ENCODE data around the gene RSKR. TPM values are rescaled to one million over a fixed set of nuclear protein-coding genes. Genes with fewer than 3 reads are reported as not detected.
A peak's percentile ranks its signal among the peaks of the same experiment; 100 is the strongest.

RSKR gene
- total and polyA plus RNA-seq, 2 donors = 2.4 to 13.0 TPM

DNA sequence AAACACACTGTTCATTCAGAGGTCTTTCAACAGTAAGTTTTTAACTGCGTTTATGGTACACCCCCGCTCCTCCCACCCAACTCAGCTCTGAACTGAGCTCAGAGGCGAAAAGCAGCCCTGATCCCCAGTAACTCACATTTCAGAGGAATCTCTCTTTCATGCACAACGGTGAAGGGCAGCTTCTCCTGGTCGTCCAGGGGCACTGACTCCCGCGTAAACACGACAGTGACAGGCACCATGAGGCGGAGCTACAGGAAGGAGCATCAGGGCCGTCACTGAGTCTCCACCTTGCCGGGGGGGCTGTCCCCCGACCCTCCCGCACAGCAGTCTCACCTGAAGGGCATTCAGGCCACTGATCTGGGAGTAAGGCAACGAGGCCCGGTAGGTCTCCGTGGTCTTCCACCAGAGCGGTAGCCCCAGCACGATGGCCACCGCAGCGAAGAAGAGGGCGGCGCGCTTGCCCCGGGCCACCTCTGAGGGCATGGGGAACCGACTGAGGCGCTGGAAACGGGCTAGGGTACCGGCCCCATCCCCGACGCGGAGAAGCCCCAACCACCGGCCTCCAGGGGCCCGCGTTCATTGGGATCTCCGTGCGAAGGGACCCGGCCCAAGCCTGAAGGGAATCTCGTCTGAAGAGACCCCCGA is 43.1 kb downstream of the RSKR start:
- no peak for DNase-seq (ENCODE audit: extremely low spot score)
- Histone ChIP-seq H3K4me1 (ENCODE audit: insufficient read depth) (no peaks in the 10 kb centered on the region), H3K4me3 (ENCODE audit: low read depth, low read length) (peak overlapping the region; percentile 84), H3K36me3 (ENCODE audit: insufficient read depth) (peaks cover 2% of the 10 kb centered on the region), H3K27ac (ENCODE audit: low read depth) (peak overlapping the region; percentile 57)
- WGBS = 1% methylated on average over 39 of the region's 39 CpGs

DNA sequence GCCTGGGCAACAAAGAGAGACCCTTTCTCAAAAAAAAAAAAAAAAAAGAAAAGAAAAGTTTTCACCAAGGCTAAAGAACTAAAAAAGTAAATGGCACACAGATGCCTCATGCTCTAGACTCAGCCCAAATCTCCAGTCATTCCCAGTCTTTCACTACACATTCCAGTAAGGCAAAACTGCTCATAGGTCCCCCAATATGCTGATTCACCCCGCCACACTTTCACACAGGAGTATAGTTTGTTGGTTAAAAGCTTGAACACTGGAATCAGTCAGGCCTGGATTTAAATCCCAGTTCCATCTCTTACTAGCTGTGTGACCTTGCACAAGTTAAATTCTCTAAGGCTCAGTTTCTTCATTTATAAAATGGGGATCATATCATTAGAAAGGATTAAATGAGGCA is 44.5 kb downstream of the RSKR start:
- Histone ChIP-seq H3K4me1 (ENCODE audit: insufficient read depth) (no peaks in the 10 kb centered on the region), H3K36me3 (ENCODE audit: insufficient read depth) (peaks cover 2% of the 10 kb centered on the region), H3K4me3 (ENCODE audit: low read depth, low read length) (no peak overlapping the region), H3K27ac (ENCODE audit: low read depth) (no peak overlapping the region)
- no peak for DNase-seq (ENCODE audit: extremely low spot score)
- 93% methylated on average over 1 of the region's 1 CpG for WGBS

DNA sequence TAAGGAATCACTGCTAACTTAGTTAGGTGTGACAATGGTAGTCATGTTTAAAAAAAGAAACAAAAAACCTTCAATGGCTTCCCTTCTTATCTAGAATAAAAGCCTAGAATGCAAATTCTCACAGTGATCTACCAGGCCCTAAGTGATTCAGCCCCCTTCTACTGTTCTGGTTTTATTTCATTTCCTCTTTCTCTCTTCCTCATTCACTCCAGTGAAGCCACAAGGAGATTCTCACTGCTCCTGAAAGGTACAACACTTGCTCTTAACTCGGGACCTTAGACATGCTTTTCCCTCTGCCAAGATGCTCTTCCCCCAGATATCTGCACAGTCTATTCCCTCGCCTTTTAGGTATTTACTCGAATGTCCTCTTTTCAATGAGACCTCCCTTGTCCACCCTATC is 46.4 kb downstream of the RSKR start:
- H3K4me1 ChIP-seq (ENCODE audit: insufficient read depth) = no peaks in the 10 kb centered on the region
- H3K4me3 ChIP-seq (ENCODE audit: low read depth, low read length) = no peak overlapping the region
- DNase-seq (ENCODE audit: extremely low spot score) = no peak
- H3K36me3 ChIP-seq (ENCODE audit: insufficient read depth) = peaks cover 2% of the 10 kb centered on the region
- 87% methylated on average over 3 of the region's 3 CpGs for WGBS
- no peak overlapping the region for H3K27ac ChIP-seq (ENCODE audit: low read depth)

DNA sequence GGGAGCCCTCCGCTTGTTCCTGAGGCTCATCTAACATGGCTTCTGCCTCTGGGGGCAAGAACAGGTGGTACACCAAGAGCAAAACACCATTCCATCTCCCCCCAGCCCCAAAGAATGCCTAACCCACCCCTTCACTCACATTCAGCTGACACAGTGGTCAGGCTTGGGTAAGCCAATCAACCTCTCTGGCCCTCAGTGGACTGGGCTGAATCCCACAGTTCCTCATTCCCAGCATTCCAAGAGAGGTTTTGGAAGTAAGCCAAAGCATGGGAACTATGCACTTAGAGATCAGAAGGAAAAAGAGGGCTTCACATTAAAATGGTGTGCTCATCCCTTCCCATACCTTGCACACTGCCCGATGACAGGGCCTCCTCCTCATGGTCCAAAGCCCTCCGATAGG is 50.5 kb downstream of the RSKR start:
- H3K4me3 ChIP-seq (ENCODE audit: low read depth, low read length) = no peak overlapping the region
- no peak for DNase-seq (ENCODE audit: extremely low spot score)
- H3K36me3 ChIP-seq (ENCODE audit: insufficient read depth) = peaks cover 4% of the 10 kb centered on the region
- no peak overlapping the region for H3K27ac ChIP-seq (ENCODE audit: low read depth)
- WGBS = 72% methylated on average over 3 of the region's 3 CpGs
- H3K4me1 ChIP-seq (ENCODE audit: insufficient read depth) = no peaks in the 10 kb centered on the region

Other genes starting within 250 kb of the RSKR start
- gene SEBOX, start 249.0 kb downstream of the RSKR start, total RNA-seq = not detected
- gene SEBOX, start 249.0 kb downstream of the RSKR start, polyA plus RNA-seq = not detected
- 1.1 TPM for gene VTN, start 243.9 kb downstream of the RSKR start, total RNA-seq
- 7.4 TPM for gene VTN, start 243.9 kb downstream of the RSKR start, polyA plus RNA-seq
- gene SARM1, start 242.5 kb downstream of the RSKR start, total RNA-seq = 10.2 TPM
- gene SARM1, start 242.5 kb downstream of the RSKR start, polyA plus RNA-seq = 16.6 TPM
- gene SLC46A1, start 208.0 kb downstream of the RSKR start, total RNA-seq = 11.2 TPM
- 7.4 TPM for gene SLC46A1, start 208.0 kb downstream of the RSKR start, polyA plus RNA-seq
- gene SLC13A2, start 140.5 kb downstream of the RSKR start, total RNA-seq = not detected
- 0.03 TPM for gene SLC13A2, start 140.5 kb downstream of the RSKR start, polyA plus RNA-seq
- gene FOXN1, start 107.8 kb downstream of the RSKR start, total RNA-seq = 0.11 TPM
- gene FOXN1, start 107.8 kb downstream of the RSKR start, polyA plus RNA-seq = 0.13 TPM
- 15.2 TPM for gene UNC119, start 61.6 kb downstream of the RSKR start, total RNA-seq
- 24.4 TPM for gene UNC119, start 61.6 kb downstream of the RSKR start, polyA plus RNA-seq
- 21.1 TPM for gene PIGS, start 42.7 kb downstream of the RSKR start, total RNA-seq
- 64.4 TPM for gene PIGS, start 42.7 kb downstream of the RSKR start, polyA plus RNA-seq
- gene ALDOC, start 37.3 kb downstream of the RSKR start, total RNA-seq = 9.6 TPM
- gene ALDOC, start 37.3 kb downstream of the RSKR start, polyA plus RNA-seq = 34.2 TPM
- 17.9 TPM for gene SPAG5, start 15.2 kb downstream of the RSKR start, total RNA-seq
- gene SPAG5, start 15.2 kb downstream of the RSKR start, polyA plus RNA-seq = 2.7 TPM
- 66.6 TPM for gene BLTP2, start 31.0 kb upstream of the RSKR start, total RNA-seq
- gene BLTP2, start 31.0 kb upstream of the RSKR start, polyA plus RNA-seq = 42.1 TPM
- 35.8 TPM for gene SDF2, start 47.7 kb upstream of the RSKR start, total RNA-seq
- gene SDF2, start 47.7 kb upstream of the RSKR start, polyA plus RNA-seq = 73.1 TPM
- 47.2 TPM for gene SUPT6H, start 48.0 kb upstream of the RSKR start, total RNA-seq
- gene SUPT6H, start 48.0 kb upstream of the RSKR start, polyA plus RNA-seq = 42.1 TPM
- 1.7 TPM for gene PROCA1, start 97.7 kb upstream of the RSKR start, total RNA-seq
- gene PROCA1, start 97.7 kb upstream of the RSKR start, polyA plus RNA-seq = 1.8 TPM
- gene RAB34, start 103.7 kb upstream of the RSKR start, total RNA-seq = 63.7 TPM
- 170 TPM for gene RAB34, start 103.7 kb upstream of the RSKR start, polyA plus RNA-seq
- 428 TPM for gene RPL23A, start 105.8 kb upstream of the RSKR start, total RNA-seq
- 1,648 TPM for gene RPL23A, start 105.8 kb upstream of the RSKR start, polyA plus RNA-seq
- gene TLCD1, start 112.0 kb upstream of the RSKR start, total RNA-seq = 1.7 TPM
- 5.1 TPM for gene TLCD1, start 112.0 kb upstream of the RSKR start, polyA plus RNA-seq
- 3.2 TPM for gene NEK8, start 114.6 kb upstream of the RSKR start, total RNA-seq
- gene NEK8, start 114.6 kb upstream of the RSKR start, polyA plus RNA-seq = 2.1 TPM
- gene TRAF4, start 129.8 kb upstream of the RSKR start, total RNA-seq = 14.7 TPM
- 22.8 TPM for gene TRAF4, start 129.8 kb upstream of the RSKR start, polyA plus RNA-seq
- gene FAM222B, start 228.6 kb upstream of the RSKR start, total RNA-seq = 6.8 TPM
- gene FAM222B, start 228.6 kb upstream of the RSKR start, polyA plus RNA-seq = 15.0 TPM
- gene ERAL1, start 240.8 kb upstream of the RSKR start, total RNA-seq = 16.0 TPM
- 35.8 TPM for gene ERAL1, start 240.8 kb upstream of the RSKR start, polyA plus RNA-seq